ENCODE data around the gene ANXA10.
A peak's percentile ranks its signal among the peaks of the same experiment; 100 is the strongest.
"Not testable (repeated sequence)": the region's sequence is repeated elsewhere in the genome, so short reads cannot be mapped to it uniquely, and the experiment has no call there.

The ANXA10 gene

GRCh38 chr4:168092176-168092712, at the start of gene ANXA10:
Gene ANXA10 (plus strand): TSS chr4:168092537. CDS start chr4:168092701, 164 bp downstream.
- no peak for DNase-seq

DNA sequence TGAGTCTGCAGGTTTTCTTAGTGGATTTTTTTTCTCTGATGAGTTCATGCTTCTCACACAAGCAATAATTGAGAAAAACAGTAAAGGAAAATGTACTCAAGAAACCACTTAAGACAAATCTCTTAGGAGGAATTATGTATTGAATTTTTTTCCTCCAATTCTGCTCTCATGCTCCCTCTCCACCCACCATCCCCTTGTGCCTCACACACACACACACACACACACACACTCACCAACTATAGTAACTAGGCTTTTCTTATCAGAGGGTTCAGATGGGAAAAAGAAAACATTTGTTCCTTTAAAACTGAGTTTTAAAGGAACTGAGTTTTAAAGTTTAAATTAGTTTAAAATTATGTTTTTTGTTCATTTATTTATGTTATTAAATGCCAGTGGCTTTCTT, 47.0 kb upstream of the ANXA10 start:
- DNase-seq = no peak

GRCh38 chr4:168050002-168050401, 42.3 kb upstream of the ANXA10 start:
- DNase-seq = no peak

DNA sequence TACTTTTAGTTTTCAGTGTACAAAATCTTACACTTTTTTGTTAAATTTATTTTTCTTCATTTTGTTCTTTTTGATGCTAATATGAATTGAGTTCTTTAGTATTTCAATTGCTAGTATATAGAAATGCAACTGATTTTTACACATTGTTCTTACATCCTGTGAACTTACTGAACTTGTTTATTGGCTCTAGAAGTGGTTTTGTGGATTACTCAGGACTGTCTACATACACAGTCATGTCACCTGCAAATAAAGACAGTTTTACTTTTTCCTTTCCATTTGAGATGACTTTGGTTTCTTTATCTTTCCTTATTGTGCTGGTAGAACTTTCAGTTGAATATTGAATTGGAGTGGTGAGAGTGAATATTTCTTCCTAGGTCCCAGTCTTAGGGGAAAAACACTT, 40.8 kb upstream of the ANXA10 start:
- DNase-seq = no peak

DNA sequence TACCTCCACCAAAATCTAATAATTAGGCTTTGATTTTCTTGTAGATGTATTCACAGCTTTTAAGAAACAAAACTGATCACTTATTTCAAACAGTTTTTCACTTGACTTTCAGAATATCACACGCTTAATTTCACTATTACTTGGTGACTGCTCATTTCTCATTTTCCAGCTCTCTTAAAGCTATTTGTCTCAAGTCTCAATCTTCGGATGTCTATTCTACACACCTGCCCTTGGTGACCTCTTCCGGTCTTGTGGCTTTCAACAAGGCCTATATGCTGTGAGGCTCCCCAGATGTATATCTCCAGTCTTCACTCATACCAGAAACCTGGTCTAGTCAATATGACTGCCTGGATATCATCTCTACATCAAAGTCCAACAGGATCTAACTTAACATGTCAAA, 34.9 kb upstream of the ANXA10 start:
- DNase-seq = no peak

GRCh38 chr4:168059251-168059650, 33.1 kb upstream of the ANXA10 start:
- DNase-seq = no peak

GRCh38 chr4:168063031-168063430, 29.3 kb upstream of the ANXA10 start:
- DNase-seq = no peak

- DNase-seq = no peak
These were observed 21.4 kb upstream of the ANXA10 start for GRCh38 chr4:168070903-168071302.

- DNase-seq = no peak
These were observed 21.0 kb upstream of the ANXA10 start for GRCh38 chr4:168071304-168071703.

DNA sequence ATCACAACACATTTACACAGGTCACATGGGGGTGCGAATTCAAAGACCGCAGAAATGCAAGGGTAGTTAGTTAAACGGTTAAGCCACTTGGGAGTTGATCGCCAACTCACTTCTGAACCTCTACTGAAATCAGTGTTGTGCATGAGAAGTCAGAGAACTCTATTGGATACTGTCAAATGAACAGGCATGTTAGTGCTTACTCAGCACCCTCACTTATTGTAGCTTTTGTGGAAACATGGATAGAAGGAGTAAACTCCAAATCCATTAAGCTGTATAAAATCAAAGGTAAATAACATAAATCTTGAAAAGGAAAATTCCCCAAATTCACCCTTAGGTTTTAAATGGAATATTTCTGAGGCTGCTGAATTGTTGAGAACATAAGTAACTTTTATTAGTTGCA, 17.5 kb upstream of the ANXA10 start:
- no peak for DNase-seq

DNA sequence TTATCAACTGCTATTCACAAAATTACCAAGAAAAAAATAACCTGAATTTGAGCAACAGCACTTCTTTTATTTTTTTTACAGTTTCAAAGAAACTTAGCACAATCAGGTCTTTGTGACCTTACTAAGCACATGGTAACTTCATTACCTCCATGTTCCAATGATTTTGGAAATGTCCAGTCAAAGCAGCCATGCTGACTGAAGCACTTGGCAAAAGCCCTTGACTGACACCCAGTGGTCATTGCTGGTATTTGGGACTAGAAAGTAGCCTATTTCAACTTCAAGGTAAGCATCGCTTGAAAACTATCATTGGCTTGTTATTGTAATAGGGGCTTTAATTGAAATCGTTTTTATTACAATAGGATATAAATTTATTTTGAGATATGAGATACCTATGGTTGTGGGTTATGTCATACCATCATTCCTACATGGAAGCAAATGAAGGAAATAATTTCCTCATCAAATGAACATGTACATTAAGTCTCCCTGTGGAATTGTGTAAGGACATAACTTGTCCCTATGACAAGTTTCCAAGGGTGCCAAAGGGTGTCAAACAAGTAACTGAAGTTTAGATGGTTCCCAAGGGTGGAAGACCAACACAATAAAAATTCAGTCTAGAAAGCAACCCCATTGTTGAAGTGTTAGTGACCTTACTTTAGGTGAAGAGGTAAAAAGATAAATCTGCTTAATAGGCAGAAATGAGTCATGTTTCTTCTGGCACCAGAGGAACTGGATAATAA, 15.2 kb upstream of the ANXA10 start:
- DNase-seq = peak; percentile 1

DNA sequence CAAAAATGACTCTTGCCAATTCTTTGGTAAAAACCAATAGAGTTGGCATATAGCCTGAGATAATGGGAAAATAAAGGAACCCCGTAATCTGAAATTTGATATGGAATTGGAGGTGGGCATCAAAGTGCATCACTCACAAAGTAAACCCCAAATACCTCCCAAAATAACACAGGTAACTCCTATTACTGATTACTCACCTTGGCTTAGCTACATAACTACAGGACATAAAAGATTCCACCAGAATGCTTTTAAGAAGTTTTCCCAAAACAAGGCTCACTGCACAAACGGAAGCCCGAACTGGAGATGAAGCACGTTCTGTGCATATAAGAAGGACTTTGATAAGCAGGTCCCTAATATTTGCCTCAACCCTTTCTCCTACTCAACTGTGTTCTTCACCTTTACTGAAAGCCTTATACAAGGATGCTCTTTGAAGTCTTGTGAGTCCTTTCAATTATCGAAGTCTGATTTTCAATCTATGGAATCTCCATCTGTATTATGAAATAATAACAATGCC, 14.6 kb upstream of the ANXA10 start:
- DNase-seq = no peak

GRCh38 chr4:168082379-168082778, 10.0 kb upstream of the ANXA10 start:
- DNase-seq = no peak

DNA sequence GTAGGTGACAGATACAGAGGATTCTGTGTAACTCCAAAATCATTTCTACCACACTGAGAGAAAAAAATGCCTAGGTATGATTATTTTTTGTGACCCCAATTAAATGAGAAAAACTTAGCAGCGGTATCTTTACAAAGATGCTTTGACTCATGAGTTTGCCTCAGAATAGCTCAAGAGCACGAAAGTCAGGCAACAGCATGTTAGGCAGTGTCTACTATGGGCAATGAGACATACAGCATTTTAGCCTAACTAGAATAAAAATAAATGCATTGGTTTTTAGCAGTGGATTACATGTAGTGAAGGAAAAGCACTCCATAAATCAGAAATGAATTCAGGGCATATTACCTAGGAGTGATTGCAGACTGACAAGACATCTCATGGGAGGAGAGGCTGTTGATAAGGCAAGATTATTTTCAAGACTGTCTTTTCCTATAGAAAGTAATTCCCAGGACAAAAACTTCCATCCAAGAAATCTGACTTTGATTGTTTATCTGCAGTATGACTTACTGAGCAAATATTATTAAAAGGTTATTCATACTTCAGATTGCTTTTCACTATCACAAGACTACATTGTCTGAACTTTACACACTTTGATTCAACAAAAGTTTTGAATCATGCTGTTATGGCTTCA, 3.6 kb downstream of the ANXA10 start:
- no peak for DNase-seq

- DNase-seq = no peak
These were observed 4.1 kb downstream of the ANXA10 start for GRCh38 chr4:168096407-168096784.

DNA sequence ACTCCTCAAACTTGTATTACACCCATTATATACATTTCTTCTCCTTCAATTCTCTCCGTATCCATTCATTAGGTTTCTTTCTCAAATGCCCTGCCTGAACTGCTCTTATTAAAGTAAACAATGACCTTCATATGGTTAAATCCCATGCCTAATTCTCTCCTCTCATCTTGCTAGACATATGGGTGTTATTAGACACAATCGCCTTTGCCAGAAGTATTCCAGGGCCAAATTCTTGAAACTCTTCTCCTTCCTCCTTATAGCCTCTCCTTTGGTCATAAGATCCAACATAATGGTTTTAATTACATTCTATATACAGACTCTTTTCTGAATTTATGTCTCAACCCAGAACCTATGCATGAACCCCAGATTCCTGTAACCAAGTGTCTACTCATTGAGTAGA, 4.8 kb downstream of the ANXA10 start:
- DNase-seq = no peak

- DNase-seq = no peak
These were observed 5.9 kb downstream of the ANXA10 start for GRCh38 chr4:168098248-168098717.

DNA sequence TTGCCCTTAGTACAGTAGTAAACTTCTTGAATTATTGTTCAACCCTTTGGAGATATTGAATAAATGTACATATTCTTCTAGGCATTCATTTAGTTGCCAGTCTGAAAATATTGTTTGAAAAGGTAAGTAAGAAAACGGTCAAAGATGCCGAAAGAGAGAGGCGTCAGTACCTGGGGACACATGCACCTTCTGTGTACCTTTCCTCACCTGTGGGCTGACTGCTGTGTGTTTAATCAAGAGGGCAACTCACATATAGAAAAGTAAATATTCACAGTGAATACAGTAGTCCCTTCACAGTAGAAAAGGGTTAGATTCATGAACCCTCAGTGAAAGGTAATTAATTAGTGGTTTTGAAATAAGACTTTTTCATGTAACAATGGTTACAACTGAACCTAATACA, 6.9 kb downstream of the ANXA10 start:
- DNase-seq = no peak

DNA sequence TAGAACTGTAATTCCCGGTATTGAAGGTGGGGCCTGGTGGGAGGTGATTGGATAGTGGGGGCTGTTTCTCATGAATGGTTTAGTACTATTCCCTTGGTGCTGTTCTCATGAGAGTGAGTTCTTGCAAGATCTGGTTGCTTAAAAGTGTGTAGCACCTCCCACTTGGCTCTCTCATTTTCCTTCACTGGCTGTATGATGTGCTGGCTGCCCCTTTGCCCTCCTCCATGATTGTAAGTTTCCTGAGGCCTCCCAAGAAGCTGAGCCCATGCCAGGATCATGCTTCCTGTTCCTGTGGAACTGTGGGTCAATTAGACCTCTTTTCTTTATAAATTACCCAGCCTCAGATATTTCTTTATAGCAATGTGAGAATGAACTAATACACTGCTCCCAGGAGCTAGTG, 8.7 kb downstream of the ANXA10 start:
- no peak for DNase-seq

GRCh38 chr4:168102403-168102802, 10.1 kb downstream of the ANXA10 start:
- no peak for DNase-seq

- DNase-seq = no peak
These were observed 17.2 kb downstream of the ANXA10 start for GRCh38 chr4:168109527-168109926.

DNA sequence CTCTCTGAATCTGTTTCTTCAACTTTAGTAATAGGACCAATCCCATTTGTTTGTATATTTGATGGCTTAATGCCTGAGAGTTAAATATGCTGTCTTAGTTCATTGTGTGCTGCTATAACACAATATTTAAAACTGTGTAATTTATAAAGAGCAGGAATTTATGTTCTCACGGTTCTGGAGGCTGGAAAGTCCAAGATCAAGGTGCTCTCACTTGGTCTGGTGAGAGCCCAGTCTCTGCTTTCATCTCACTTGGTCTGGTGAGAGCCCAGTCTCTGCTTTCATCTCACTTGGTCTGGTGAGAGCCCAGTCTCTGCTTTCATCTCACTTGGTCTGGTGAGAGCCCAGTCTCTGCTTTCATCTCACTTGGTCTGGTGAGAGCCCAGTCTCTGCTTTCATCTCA, 20.7 kb downstream of the ANXA10 start:
- DNase-seq = not testable (repeated sequence)

DNA sequence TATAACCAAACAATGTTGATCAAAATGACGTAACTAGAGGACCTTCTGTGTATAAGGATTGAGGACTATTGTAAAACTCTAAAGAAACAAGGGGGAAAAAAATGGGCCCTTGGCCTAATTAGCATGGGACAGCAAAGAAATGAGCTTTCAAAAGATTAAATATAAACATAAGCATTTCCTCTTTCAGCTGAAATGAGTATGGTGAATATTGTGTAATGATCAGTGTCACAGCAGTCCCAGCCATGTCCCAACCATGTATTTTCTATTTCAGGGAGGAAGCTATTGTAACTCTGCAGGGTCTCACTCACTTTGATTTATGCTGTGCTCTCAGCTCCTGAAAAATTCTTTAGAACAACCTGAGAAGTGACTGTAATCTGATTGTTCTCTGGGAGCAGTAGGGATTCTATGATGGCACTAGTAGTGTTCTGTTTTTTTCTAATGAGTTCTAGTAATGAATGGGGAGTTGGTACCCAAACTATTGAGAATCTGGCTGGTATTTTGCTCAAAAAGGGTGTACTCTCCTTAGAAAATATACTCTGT, 25.8 kb downstream of the ANXA10 start:
- DNase-seq = no peak

DNA sequence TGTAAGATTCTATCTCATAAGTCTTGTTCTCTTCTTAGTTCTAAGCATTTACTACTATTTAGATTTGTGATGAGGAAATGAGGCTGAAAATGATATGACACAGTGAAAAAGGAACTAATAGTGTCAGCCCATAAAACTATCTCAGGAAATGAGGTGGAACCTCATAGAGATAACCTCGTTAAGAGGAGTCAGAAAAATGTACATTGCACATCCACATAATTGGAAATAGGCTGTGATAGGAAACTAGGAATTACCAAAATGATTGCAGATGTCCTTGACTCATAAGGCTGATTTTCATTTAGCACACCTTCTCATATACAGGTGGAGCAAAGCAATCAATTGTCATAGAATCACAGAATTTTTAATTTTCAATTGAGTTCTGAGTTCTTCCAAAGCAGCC, 26.8 kb downstream of the ANXA10 start:
- no peak for DNase-seq
